Heart right ventricle (tissue), 16 donors: Measurements from ENCODE around the gene LDLRAD2. TPM values are rescaled to one million over a fixed set of nuclear protein-coding genes. Genes with fewer than 3 reads are reported as not detected.

Source experiments
- ATAC-seq, 8 donors: fragments of 200-7000 bp; cut with Tn5 transposase; one replicate each; pipeline ENCODE4 v1.9.1; 2020; ENCODE audit warnings: mild to moderate bottlenecking in 8 of 8, moderate library complexity in 8 of 8, moderate number of reproducible peaks in 1 of 8
- DNase-seq, 2 donors: peaks; one replicate each; pipeline ENCODE4 v3.0.0-alpha.2; 2020
- H3K27ac ChIP-seq, 10 donors: fragments of 200-600 bp; sonication (generic) in 2 of 10; one replicate each; pipeline versions ENCODE4 v1.5.0 to v1.8.0; 2020 to 2022; ENCODE audit warnings: mild to moderate bottlenecking in 3 of 10
- H3K27me3 ChIP-seq, 7 donors: fragments of 200-600 bp; one replicate each; pipeline ENCODE4 v1.8.0; 2021 to 2022; ENCODE audit warnings: mild to moderate bottlenecking in 2 of 7
- H3K36me3 ChIP-seq, 9 donors: fragments of 200-600 bp; sonication (generic) in 1 of 9; one replicate each; pipeline versions ENCODE4 v1.5.0 to v1.8.0; 2020 to 2022; ENCODE audit warnings: mild to moderate bottlenecking in 2 of 9
- H3K4me1 ChIP-seq, 9 donors: fragments of 200-600 bp; sonication (generic) in 1 of 9; one replicate each; pipeline versions ENCODE4 v1.5.0 to v1.8.0; 2020 to 2022; ENCODE audit warnings: mild to moderate bottlenecking in 4 of 9
- H3K4me3 ChIP-seq, 10 donors: fragments of 200-600 bp; sonication (generic) in 2 of 10; one replicate each; pipeline versions ENCODE4 v1.5.0 to v1.8.0; 2020 to 2022; ENCODE audit warnings: mild to moderate bottlenecking in 7 of 10, moderate library complexity in 2 of 10
- H3K9me3 ChIP-seq, 11 donors: fragments of 200-600 bp in 10 of 11; sonication (generic) in 2 of 11; one replicate each; pipeline versions ENCODE4 v1.5.0 to v1.8.0; 2013 to 2022; ENCODE audit warnings: mild to moderate bottlenecking in 2 of 11, control low read depth in 1 of 11, moderate library complexity in 1 of 11
- WGBS, 2 donors: extraction: QIAGEN DNeasy Blood & Tissue Kit; methylation state at CpG; one replicate each; pipeline ENCODE4 v1.1.7; 2013; ENCODE audit warnings: inconsistent platforms in 1 of 2; 5-methylcytosine and 5-hydroxymethylcytosine counted together
- intact Hi-C, 10 donors: fragments of 100-400 bp; cut with DNase I; formaldehyde crosslinking; loops; one replicate each; pipeline versions ENCODE4 v1.11.1 to v1.14.2; 2022
- polyA plus RNA-seq, 2 donors: library from polyadenylated mRNA; stranded (reverse); fragments of 200-250 nt; gene quantifications; one replicate each; pipeline ENCODE4 v1.2.3, GENCODE V29; 2013
- total RNA-seq, 10 donors: library from RNA; stranded (reverse); fragmentation: NEBNext Ultra II Directional in 3 of 10; extraction: Animal tissue kit (Norgen Biotek cat#: 25700) in 3 of 10; gene quantifications; one replicate each; pipeline versions ENCODE4 v1.2.1 to v1.2.4, GENCODE V29; 2021 to 2023
- TF ChIP-seq, protein P1 (sequence below), 9 donors: fragments of 200-600 bp; sonication (generic) in 2 of 9; IDR thresholded peaks; one replicate each; pipeline versions ENCODE4 v1.5.0 to v1.8.0; 2021 to 2022; ENCODE audit warnings: antibody characterized with exemption in 9 of 9, mild to moderate bottlenecking in 5 of 9, moderate library complexity in 1 of 9
- donor health status: Arrhythmogenic right ventricular cardiomyopathy.
- donor health status: ischemic (EF 13 %, LVEDD 7.1; RV severe dilation, severe dysfunction).
- donor health status: healthy with polysubstance abuse.
- donor health status: DM: no; HTN: yes; CAD: no.
- donor health status: DM: no; HTN: no; CAD: no.
- donor health status: ischemic (EF 25% LVEDD 6.9; RV normal size, moderate dysfunction).
- donor health status: ischemic (EF 25% LVEDD 5.7; RV mildly dilated, moderate dysfunction).
- donor health status: healthy.
- donor health status: DM: yes; HTN: yes; CAD: no.
- donor health status: Ischemic cardiomyopathy.
- donor health status: ischemic (EF 35%, LVEDD 5.7; RV mildly dilated, moderate dysfunction).
- donor health status: nonischemic (EF 11% LVEDD 7.7; RV severe dilation, severe dysfunction).
- donor health status: DM: yes; HTN: yes; CAD: no.
- donor health status: PGD.
- donor health status: ischemic (EF 29% LVEDD 5.4; RV normal size, mild dysfunction).
- donor health status: nonischemic (EF 23%, LVEDD 6.1; RV moderate dilation, normal function).

LDLRAD2 gene
- total and polyA plus RNA-seq, 12 donors, result 0.05 to 5.8 (median 1.7) TPM; not detected in 8

DNA sequence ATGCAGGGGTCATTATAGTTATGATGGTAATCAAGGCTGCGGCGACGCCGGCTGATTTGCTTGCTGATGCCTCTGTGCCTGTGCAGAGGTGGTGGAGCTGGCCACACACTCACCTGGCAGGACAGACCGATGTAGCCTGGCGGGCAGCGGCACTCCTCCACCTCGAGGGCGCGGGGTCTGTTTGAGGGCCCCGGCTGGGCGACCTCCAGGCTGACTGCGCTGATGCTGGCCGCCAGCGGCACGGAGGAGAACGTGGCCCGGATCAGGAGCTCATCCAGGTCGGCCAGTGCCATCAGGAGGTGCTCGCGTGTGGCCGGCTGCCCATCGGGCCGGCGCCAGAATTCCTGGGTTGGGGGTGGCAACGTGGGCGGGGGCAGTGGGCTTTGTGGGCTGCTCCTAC, 52.7 kb downstream of the LDLRAD2 start:
- no peaks in the 10 kb centered on the region for H3K27me3 ChIP-seq
- H3K9me3 ChIP-seq, result no peaks in the 10 kb centered on the region
- TF ChIP-seq, protein P1, sequence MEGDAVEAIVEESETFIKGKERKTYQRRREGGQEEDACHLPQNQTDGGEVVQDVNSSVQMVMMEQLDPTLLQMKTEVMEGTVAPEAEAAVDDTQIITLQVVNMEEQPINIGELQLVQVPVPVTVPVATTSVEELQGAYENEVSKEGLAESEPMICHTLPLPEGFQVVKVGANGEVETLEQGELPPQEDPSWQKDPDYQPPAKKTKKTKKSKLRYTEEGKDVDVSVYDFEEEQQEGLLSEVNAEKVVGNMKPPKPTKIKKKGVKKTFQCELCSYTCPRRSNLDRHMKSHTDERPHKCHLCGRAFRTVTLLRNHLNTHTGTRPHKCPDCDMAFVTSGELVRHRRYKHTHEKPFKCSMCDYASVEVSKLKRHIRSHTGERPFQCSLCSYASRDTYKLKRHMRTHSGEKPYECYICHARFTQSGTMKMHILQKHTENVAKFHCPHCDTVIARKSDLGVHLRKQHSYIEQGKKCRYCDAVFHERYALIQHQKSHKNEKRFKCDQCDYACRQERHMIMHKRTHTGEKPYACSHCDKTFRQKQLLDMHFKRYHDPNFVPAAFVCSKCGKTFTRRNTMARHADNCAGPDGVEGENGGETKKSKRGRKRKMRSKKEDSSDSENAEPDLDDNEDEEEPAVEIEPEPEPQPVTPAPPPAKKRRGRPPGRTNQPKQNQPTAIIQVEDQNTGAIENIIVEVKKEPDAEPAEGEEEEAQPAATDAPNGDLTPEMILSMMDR (IDR thresholded peaks at IDR 0.05), result no peak
- H3K36me3 ChIP-seq, result peaks cover 7 to 100% (median 74%) of the 10 kb centered on the region in 9 donors
- H3K4me1 ChIP-seq, result peaks cover 0 to 11% (median 3%) of the 10 kb centered on the region in 9 donors
- no peak overlapping the region for H3K4me3 ChIP-seq
- DNase-seq (no peak), ATAC-seq (no peak)
- WGBS, 2 donors, result 93 to 94% methylated on average over 27 of the region's 27 CpGs
- intact Hi-C loops, result loop anchor here in 4 of 10 donors (5.0 to 10.0 kb wide), 3 partner anchors 93 to 100 kb away; no protein-coding TSS in a partner anchor
- H3K27ac ChIP-seq, result no peak overlapping the region

DNA sequence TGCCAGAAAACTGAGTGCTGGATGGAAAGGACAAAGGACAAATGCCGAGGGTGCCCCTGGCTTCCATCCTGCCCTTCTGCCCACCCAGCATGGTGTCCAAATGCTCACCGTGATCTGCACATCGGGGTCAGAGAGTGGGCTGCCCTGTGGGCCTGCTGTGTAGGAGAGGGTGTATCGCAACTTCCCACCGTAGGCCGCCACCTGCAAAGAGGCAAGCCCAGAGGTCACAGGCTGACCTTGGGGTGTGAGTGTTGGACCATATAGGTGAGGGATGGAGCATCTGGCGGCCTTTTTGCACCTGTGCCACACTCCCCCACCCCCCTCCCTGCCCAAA, 53.5 kb downstream of the LDLRAD2 start:
- ATAC-seq (no peak), DNase-seq (no peak)
- TF ChIP-seq, protein P1 (IDR thresholded peaks at IDR 0.05), result no peak
- H3K4me3 ChIP-seq, result no peak overlapping the region
- peaks cover 7 to 100% (median 69%) of the 10 kb centered on the region in 9 donors for H3K36me3 ChIP-seq
- H3K4me1 ChIP-seq, result peaks cover 5 to 19% (median 11%) of the 10 kb centered on the region in 9 donors
- 92% methylated on average over 7 of the region's 7 CpGs for WGBS, 2 donors
- no peak overlapping the region for H3K27ac ChIP-seq
- no peaks in the 10 kb centered on the region for H3K9me3 ChIP-seq
- H3K27me3 ChIP-seq, result no peaks in the 10 kb centered on the region
- intact Hi-C loops, result loop anchor here in 4 of 10 donors (5.0 to 10.0 kb wide), 3 partner anchors 92 to 99 kb away; no protein-coding TSS in a partner anchor

DNA sequence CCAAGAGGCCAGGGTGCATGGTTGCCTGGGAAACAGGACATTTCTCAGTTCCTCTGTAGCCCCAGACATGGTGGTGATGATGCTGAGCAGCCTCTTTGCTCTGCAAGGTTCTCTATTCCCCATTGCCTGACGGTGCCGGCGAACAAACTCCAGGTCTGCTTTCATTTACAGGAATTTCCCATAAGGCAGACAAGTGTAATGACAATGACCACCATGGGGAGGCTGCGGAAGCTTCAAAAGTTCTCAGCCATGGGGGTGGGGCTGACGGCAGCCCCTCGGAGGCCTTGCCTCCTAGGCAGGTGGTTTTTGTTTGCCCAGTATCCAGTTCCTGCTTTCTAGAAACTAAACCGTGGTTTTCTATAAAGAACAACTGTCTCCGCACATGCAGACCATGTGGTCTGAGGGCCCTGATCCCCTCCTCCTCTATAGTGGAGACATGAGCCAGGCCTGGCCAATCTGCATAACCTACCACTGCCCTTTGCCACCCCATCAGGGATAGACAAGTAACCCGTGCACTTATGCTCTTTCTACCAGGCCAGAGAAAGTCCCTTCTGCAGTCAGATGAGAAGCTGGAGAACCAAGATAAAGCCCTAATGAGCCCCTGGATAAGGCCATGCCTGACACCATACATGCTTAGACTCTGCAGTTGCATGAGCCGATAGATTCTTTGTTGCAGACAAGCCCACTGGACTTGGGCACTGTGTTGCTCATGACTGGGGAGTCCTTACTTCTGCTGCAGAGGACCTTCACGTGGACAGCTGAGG, 54.1 kb downstream of the LDLRAD2 start:
- Histone ChIP-seq H3K9me3 (no peaks in the 10 kb centered on the region), H3K27ac (no peak overlapping the region), H3K36me3 (peaks cover 5 to 100% (median 67%) of the 10 kb centered on the region in 9 donors), H3K4me1 (peaks cover 5 to 23% (median 14%) of the 10 kb centered on the region in 9 donors), H3K4me3 (no peak overlapping the region), H3K27me3 (no peaks in the 10 kb centered on the region)
- TF ChIP-seq, protein P1 (IDR thresholded peaks at IDR 0.05), result no peak
- intact Hi-C loops, result loop anchor here in 4 of 10 donors (5.0 to 10.0 kb wide), 3 partner anchors 91 to 99 kb away; no protein-coding TSS in a partner anchor
- DNase-seq (no peak), ATAC-seq (no peak)
- 67 to 70% methylated on average over 11 of the region's 11 CpGs for WGBS, 2 donors

DNA sequence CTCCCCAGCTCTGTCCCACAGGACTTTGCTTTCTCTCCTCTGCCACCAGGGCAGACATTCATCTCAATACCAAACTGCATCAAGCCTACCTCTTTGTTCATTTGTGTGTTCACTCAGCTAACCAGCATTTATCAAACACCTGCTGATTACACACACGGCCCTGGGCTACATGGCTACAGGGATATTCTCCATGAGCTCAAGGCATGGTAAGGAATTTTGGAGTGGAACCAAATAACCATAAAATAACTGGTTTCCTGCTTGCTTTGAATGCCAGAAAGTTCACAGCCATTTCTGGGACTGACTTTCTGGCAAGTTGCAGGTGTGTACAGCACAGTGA, 54.6 kb downstream of the LDLRAD2 start:
- TF ChIP-seq, protein P1 (IDR thresholded peaks at IDR 0.05), result no peak
- ATAC-seq (no peak), DNase-seq (no peak)
- Histone ChIP-seq H3K27me3 (no peaks in the 10 kb centered on the region), H3K4me1 (peaks cover 6 to 28% (median 14%) of the 10 kb centered on the region in 9 donors), H3K36me3 (peaks cover 0 to 100% (median 67%) of the 10 kb centered on the region in 9 donors), H3K4me3 (no peak overlapping the region), H3K9me3 (no peaks in the 10 kb centered on the region), H3K27ac (no peak overlapping the region)
- 54 to 66% methylated on average over 1 of the region's 1 CpG for WGBS, 2 donors
- intact Hi-C loops, result loop anchor here in 4 of 10 donors (5.0 to 10.0 kb wide), 3 partner anchors 91 to 98 kb away; no protein-coding TSS in a partner anchor
